ENCODE data around the gene ADAMTS13. TPM values are rescaled to one million over a fixed set of nuclear protein-coding genes. Genes with fewer than 3 reads are reported as not detected.
A peak's percentile ranks its signal among the peaks of the same experiment; 100 is the strongest.
"Not testable (repeated sequence)": the region's sequence is repeated elsewhere in the genome, so short reads cannot be mapped to it uniquely, and the experiment has no call there.

Gene ADAMTS13
- 1 to 10 TPM; 2.1 to 2.4 TPM for total RNA-seq

GRCh38 chr9:133421615-133422542 is at the start of gene ADAMTS13:
Gene ADAMTS13, plus strand, starts transcription at chr9:133422367. Its CDS starts 77 bp downstream, at chr9:133422444.
- ChIA-PET POLR2A (no interaction called here), CTCF (no interaction called here)
- H3K27me3 Mint-ChIP-seq = peaks cover under 1% of the 10 kb centered on the region
- no peaks in the 10 kb centered on the region for H3K36me3 Mint-ChIP-seq (ENCODE audit: low read depth)
- H3K27ac Mint-ChIP-seq = peak within 1 kb of the TSS; percentile 40
- no peaks in the 10 kb centered on the region for H3K9me3 Mint-ChIP-seq
- peaks cover 32% of the 10 kb centered on the region for H3K4me1 Mint-ChIP-seq
- DNase-seq = peak; percentile 35
- H3K4me3 Mint-ChIP-seq = no peak within 1 kb of the TSS

GRCh38 chr9:133374612-133375115 is 47.5 kb upstream of the ADAMTS13 start:
- Mint-ChIP-seq H3K36me3 (ENCODE audit: low read depth) (peaks cover 46% of the 10 kb centered on the region), H3K4me1 (peaks cover 49% of the 10 kb centered on the region), H3K27ac (peak overlapping the region; percentile 97), H3K9me3 (no peaks in the 10 kb centered on the region), H3K4me3 (peak overlapping the region; percentile 83), H3K27me3 (peaks cover 2% of the 10 kb centered on the region)
- peak; percentile 37 for DNase-seq
- POLR2A ChIA-PET = interaction anchor here (0.7 to 11.6 kb wide), 14 partner anchors 9 to 344 kb away, joined by 3 to 397 read pairs (median 4); partner anchors contain the start of genes CACFD1, GTF3C5, MED22 and RPL7A
- CTCF ChIA-PET = interaction anchor here (1.0 to 6.3 kb wide), 5 partner anchors 19 to 189 kb away, joined by 3 to 59 read pairs (median 5); partner anchors contain the start of genes MED22, RPL7A, SURF1 and SURF2

- POLR2A ChIA-PET = interaction anchor here (0.7 to 11.6 kb wide), 12 partner anchors 9 to 345 kb away, joined by 3 to 397 read pairs (median 6); partner anchors contain the start of genes CACFD1, GTF3C5, MED22 and RPL7A
- CTCF ChIA-PET = interaction anchor here (1.0 to 6.3 kb wide), 5 partner anchors 19 to 189 kb away, joined by 3 to 59 read pairs (median 5); partner anchors contain the start of genes MED22, RPL7A, SURF1 and SURF2
- Mint-ChIP-seq H3K4me1 (peaks cover 43% of the 10 kb centered on the region), H3K9me3 (no peaks in the 10 kb centered on the region), H3K27me3 (peaks cover 2% of the 10 kb centered on the region), H3K36me3 (ENCODE audit: low read depth) (peaks cover 40% of the 10 kb centered on the region), H3K27ac (peak overlapping the region; percentile 97), H3K4me3 (peak overlapping the region; percentile 83)
- DNase-seq = peak; percentile 43
Measured at GRCh38 chr9:133375116-133375723, 46.9 kb upstream of the ADAMTS13 start.

GRCh38 chr9:133375724-133376654 is 46.2 kb upstream of the ADAMTS13 start, which contains the start of the genes STKLD1 and SURF4:
Gene STKLD1, plus strand, starts transcription at chr9:133376366. Its CDS starts 108 bp downstream, at chr9:133376474.
Gene SURF4, minus strand, starts transcription at chr9:133376060. Its CDS starts 91 bp downstream, at chr9:133375969.
- CTCF ChIA-PET = interaction anchor here (1.4 to 6.3 kb wide), 5 partner anchors 20 to 137 kb away, joined by 4 to 59 read pairs (median 5); partner anchors contain the start of genes MED22, RPL7A, SURF1 and SURF2
- Mint-ChIP-seq H3K27ac (peak within 1 kb of the TSS; percentile 97), H3K9me3 (no peaks in the 10 kb centered on the region), H3K27me3 (peaks cover 2% of the 10 kb centered on the region), H3K4me3 (peak within 1 kb of the TSS; percentile 83), H3K36me3 (ENCODE audit: low read depth) (peaks cover 32% of the 10 kb centered on the region), H3K4me1 (peaks cover 36% of the 10 kb centered on the region)
- POLR2A ChIA-PET = interaction anchor here (0.7 to 11.6 kb wide), 14 partner anchors 10 to 346 kb away, joined by 3 to 397 read pairs (median 4); partner anchors contain the start of genes GTF3C5, MED22, RPL7A and SURF1
- peak; percentile 96 for DNase-seq

GRCh38 chr9:133377280-133377679 is 44.9 kb upstream of the ADAMTS13 start:
- H3K27ac Mint-ChIP-seq, H3K9me3 Mint-ChIP-seq, DNase-seq, H3K27me3 Mint-ChIP-seq: not testable (repeated sequence)
- Mint-ChIP-seq H3K4me1 (peaks cover 23% of the 10 kb centered on the region), H3K36me3 (ENCODE audit: low read depth) (peaks cover 25% of the 10 kb centered on the region), H3K4me3 (peak overlapping the region; percentile 59)
- POLR2A ChIA-PET = interaction anchor here (0.8 to 11.6 kb wide), 8 partner anchors 20 to 347 kb away, joined by 3 to 397 read pairs (median 4); partner anchors contain the start of genes GTF3C5, MED22, RPL7A and SURF1
- CTCF ChIA-PET = interaction anchor here (1.4 to 2.2 kb wide), 4 partner anchors 25 to 138 kb away, joined by 4 to 5 read pairs (median 4); partner anchors contain the start of genes MED22 and RPL7A

- no peak for DNase-seq
- ChIA-PET CTCF (interaction anchor here (1.5 to 2.2 kb wide), 3 partner anchors 25 to 139 kb away, joined by 4 to 5 read pairs (median 5); partner anchors contain the start of genes MED22 and RPL7A), POLR2A (interaction anchor here (0.8 to 11.6 kb wide), 4 partner anchors 21 to 347 kb away, joined by 3 to 397 read pairs (median 140); partner anchors contain the start of genes GTF3C5, MED22, RPL7A and SURF1)
- H3K4me1 Mint-ChIP-seq = peaks cover 18% of the 10 kb centered on the region
- H3K4me3 Mint-ChIP-seq = no peak overlapping the region
- peaks cover 2% of the 10 kb centered on the region for H3K27me3 Mint-ChIP-seq
- H3K36me3 Mint-ChIP-seq (ENCODE audit: low read depth) = peaks cover 20% of the 10 kb centered on the region
- no peaks in the 10 kb centered on the region for H3K9me3 Mint-ChIP-seq
- H3K27ac Mint-ChIP-seq = no peak overlapping the region
Measured at GRCh38 chr9:133377721-133378216, 44.4 kb upstream of the ADAMTS13 start.

- Mint-ChIP-seq H3K36me3 (ENCODE audit: low read depth) (peaks cover 13% of the 10 kb centered on the region), H3K4me1 (peaks cover 11% of the 10 kb centered on the region), H3K4me3 (no peak overlapping the region), H3K27me3 (peaks cover 2% of the 10 kb centered on the region), H3K27ac (no peak overlapping the region), H3K9me3 (no peaks in the 10 kb centered on the region)
- POLR2A ChIA-PET = interaction anchor here (0.6 to 11.6 kb wide), 4 partner anchors 21 to 356 kb away, joined by 3 to 397 read pairs (median 140); partner anchors contain the start of genes GTF3C5, MED22, RPL7A and SURF1
- DNase-seq = no peak
- CTCF ChIA-PET = interaction anchor here (1.0 to 2.2 kb wide), 2 partner anchors 24 to 26 kb away, joined by 4 read pairs; no protein-coding TSS in a partner anchor
Measured at GRCh38 chr9:133378408-133378962, 43.7 kb upstream of the ADAMTS13 start.

- Mint-ChIP-seq H3K4me3 (no peak overlapping the region), H3K4me1 (peaks cover 5% of the 10 kb centered on the region), H3K27me3 (peaks cover 2% of the 10 kb centered on the region), H3K36me3 (ENCODE audit: low read depth) (peaks cover 8% of the 10 kb centered on the region), H3K27ac (no peak overlapping the region), H3K9me3 (no peaks in the 10 kb centered on the region)
- ChIA-PET CTCF (interaction anchor here (1.0 kb wide), 1 partner anchor 25 kb away, joined by 4 read pairs; no protein-coding TSS in a partner anchor), POLR2A (interaction anchor here (0.6 to 11.6 kb wide), 5 partner anchors 9 to 357 kb away, joined by 3 to 397 read pairs (median 4); partner anchors contain the start of genes GTF3C5, MED22, RPL7A and SURF1)
- no peak for DNase-seq
Measured at GRCh38 chr9:133379153-133380086, 42.7 kb upstream of the ADAMTS13 start.

GRCh38 chr9:133380734-133381133 is 41.4 kb upstream of the ADAMTS13 start:
- Mint-ChIP-seq H3K9me3 (no peaks in the 10 kb centered on the region), H3K27me3 (peaks cover 2% of the 10 kb centered on the region), H3K4me1 (peaks cover 2% of the 10 kb centered on the region), H3K27ac (no peak overlapping the region), H3K36me3 (ENCODE audit: low read depth) (no peaks in the 10 kb centered on the region), H3K4me3 (no peak overlapping the region)
- ChIA-PET POLR2A (interaction anchor here (0.6 to 11.6 kb wide), 3 partner anchors 10 to 35 kb away, joined by 3 to 397 read pairs (median 4); partner anchors contain the start of genes MED22 and RPL7A), CTCF (interaction anchor here (0.7 kb wide), 2 partner anchors 34 to 99 kb away, joined by 3 to 7 read pairs; no protein-coding TSS in a partner anchor)
- DNase-seq = no peak

All from activated CD4-positive, alpha-beta memory T cell treated with anti-CD3 and anti-CD28 coated beads, Interleukin-2, amount 10 ng/mL, durations not matched to agents 7 days and 5 days (primary cell).